HG03354 (cell line): ENCODE data around the gene LSMEM2.
"Not testable (repeated sequence)": the region's sequence is repeated elsewhere in the genome, so short reads cannot be mapped to it uniquely, and the experiment has no call there.

Experiments used
- ATAC-seq: cut with Tn5 transposase; IDR thresholded peaks from one replicate; pipeline ENCODE4 v1.9.1; 2021; ENCODE audit warnings: mild to moderate bottlenecking; ENCODE audit not compliant: unreplicated experiment, poor library complexity, severe bottlenecking

The LSMEM2 gene

GRCh38 chr3:50245251-50245745, 33.6 kb upstream of the LSMEM2 start:
- ATAC-seq = no peak

DNA sequence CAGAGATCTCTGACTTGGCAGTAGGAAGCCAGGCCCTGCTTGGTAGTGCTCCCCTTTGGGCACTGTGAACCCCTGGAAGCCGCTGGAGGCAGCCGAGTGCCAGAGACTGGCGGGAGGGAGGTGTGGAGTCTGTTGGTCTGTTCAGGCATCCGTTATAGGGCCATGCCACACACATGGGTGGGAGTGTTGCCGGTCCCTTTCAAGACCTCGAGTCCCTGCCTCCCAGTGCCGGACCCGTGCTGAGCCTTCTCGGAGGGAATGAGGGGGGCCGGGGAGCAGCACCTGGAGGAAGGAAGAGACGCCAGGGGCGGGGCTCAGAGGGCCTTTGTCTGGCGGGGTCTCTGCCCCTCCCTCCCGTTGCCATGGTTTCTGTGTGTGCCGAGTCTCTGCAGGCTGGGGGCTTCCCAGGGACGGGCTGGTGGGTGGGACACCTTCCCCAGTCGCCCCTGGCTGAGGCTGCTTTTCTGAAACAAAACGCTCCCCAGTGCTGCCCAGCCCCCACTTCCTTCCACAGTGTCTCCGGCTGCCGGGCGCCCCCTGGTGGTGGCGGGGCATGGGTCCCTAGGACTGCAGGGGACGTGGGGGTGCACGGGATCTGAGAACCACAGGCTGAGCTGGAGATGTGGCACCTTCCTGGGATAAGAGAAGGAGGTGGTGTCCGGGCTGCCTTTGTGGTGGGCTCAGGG, 32.9 kb upstream of the LSMEM2 start:
- ATAC-seq = peak; percentile 78

DNA sequence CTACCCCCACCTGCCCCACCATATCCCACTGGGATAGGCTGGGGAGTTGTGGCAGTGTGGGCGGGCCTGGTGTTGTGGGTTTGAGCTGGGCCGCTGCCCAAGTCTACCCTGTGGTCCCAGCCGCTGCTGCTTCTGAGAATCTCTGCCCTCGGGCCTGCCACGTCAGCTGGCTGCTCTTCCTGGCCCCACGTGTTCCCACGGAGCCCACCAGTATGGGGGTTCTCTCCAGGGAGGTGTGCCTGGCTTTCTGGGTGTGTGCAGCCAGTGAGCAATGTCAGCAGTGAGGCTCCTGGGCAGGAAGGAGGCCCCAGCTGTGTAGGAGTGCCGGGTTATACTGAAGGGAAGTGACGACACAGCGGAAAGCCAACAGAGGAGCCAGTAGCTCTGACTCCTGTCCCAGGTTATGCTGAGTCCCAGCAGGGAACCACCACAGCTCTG, 32.4 kb upstream of the LSMEM2 start:
- ATAC-seq = peak; percentile 64

DNA sequence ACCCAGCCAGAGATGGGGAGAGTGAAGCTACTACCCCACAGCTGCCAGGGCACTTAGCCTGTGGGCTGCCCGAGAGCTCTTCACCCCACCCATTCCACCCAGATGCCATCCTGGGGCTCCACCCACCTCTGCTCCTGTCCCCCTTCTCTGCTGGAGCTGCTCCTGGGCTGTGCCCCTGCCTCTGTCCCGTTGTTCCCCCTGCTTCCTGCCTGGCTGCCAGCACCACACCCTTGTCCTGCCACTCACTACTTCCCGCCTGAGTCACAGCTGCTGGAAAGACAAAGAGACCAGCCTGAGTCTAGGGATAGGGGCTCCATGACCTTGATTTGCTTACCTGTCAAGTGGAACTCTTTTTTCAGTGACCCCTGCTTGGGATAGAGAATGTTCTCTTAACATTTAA, 30.5 kb upstream of the LSMEM2 start:
- no peak for ATAC-seq

DNA sequence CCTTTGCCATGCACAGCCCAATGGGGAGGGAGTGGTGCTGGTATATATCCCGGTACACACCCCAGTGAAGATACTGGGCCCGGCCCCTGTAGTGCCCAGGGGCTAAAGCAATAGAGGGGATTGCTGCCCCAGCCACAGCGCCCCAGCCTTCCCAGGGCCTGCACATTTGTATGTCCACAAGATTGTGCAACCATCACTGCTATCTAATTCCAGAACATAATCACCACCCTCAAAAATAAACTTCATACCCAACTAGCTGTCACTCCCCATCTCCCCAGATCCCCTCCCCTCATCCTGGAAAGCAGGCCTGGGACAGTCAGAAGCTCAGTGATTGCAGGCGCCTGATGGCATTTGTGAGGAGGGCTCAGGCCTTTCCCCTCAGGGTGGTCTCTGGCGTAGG, 29.4 kb upstream of the LSMEM2 start:
- ATAC-seq = no peak

- no peak for ATAC-seq
Observed at GRCh38 chr3:50250514-50250913, 28.4 kb upstream of the LSMEM2 start.

- no peak for ATAC-seq
Observed at GRCh38 chr3:50251220-50251619, 27.7 kb upstream of the LSMEM2 start.

DNA sequence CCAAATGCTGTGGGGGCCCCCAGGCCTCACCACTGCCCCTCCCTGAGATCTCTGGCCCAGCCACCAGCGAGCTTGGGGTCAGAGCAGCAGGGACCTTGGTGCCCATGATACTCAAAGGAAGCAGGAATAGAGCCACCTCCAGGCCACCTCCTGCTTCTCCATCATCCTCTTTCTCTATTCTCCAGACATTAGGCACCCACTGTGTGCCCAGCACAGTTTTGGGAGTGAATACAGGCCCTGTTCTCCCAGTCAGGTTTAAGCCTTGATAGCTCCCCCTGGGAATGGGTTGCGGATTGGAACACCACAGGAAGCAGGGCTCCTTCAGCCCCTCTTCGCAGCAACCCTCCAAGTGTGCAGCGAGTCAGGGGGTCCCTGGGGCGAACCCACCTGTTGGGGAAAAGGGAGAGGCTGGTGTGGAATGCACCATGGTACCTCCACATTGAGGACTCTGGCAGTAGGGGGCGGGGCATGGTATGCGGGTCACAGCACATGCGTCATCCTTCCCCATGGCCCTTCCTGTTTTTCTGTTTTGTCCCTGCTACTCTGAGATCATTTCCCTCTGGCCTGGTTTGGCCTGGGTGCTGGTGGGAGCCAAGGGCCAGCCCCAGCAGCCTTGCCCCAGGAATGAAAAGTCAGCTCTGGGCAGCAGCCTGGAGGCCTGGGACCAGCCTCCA, 24.2 kb upstream of the LSMEM2 start:
- no peak for ATAC-seq

DNA sequence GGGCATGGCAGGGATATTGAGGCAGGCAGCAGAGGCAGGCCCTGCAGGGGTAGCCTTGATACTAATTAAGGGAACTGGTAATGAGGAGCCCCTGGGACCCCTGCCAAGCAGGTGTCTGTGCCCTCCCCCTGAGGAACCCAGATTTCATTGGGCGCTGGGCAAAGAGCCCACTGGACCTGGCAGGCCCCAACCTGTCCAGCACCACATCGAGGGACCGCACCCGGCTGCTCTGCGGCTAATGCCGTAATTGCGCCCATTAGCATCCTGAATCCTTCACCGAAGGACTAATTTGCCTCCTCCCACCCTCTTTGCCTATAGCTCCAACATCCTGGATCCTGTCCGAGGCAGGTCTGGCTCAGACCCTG, 23.7 kb upstream of the LSMEM2 start:
- no peak for ATAC-seq

DNA sequence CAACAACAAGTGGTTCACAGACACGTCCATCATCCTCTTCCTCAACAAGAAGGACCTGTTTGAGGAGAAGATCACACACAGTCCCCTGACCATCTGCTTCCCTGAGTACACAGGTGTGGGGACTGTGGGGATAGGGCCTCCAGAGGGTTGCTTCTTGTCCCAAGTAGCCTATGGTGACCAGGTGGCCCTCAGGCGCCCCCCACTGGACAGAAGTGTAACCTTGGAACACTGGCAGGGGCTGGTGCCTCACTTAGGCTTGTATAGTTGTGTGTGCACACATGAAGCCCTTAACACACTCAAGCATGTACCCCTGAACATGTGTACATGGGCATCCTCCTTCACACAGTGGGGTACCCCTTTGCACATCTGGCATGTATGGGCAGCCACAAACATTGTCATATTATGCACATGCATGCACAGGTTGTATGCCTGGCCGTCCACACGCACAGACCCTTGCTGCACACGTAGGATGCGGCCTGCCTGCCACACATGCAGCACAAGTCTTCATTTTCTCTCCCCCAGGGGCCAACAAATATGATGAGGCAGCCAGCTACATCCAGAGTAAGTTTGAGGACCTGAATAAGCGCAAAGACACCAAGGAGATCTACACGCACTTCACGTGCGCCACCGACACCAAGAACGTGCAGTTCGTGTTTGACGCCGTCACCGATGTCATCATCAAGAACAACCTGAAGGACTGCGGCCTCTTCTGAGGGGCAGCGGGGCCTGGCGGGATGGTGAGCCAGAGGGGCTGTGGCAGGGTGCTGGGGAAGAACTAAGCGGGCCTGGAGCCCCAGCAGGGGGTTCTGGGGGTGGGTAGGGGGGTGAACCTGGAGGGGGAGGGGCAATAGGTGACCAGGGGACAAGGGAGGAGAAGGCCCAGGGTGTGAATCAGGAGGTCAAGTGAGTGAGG, 21.7 kb upstream of the LSMEM2 start:
- ATAC-seq = no peak

GRCh38 chr3:50258029-50258680, 20.7 kb upstream of the LSMEM2 start:
- ATAC-seq = no peak

DNA sequence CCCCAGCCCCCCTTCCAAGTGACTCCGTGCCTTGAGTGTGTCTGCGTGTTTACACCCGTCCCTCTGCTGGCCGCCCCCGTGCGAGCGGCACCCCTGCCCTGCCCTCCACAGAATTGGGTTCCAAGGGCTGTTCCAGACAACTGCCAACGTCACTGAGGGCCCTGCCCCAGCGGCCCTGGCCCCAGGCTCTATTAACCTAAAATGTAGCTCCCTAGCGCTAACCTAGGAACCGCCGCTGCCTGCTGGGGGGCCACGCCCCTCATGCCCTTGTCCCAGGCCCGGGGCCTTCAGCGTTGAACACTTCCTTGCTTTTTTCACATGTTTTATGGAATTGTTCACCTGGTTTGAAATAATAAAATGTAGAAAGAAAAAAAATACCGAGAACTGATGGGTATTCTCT, 19.9 kb upstream of the LSMEM2 start:
- no peak for ATAC-seq

DNA sequence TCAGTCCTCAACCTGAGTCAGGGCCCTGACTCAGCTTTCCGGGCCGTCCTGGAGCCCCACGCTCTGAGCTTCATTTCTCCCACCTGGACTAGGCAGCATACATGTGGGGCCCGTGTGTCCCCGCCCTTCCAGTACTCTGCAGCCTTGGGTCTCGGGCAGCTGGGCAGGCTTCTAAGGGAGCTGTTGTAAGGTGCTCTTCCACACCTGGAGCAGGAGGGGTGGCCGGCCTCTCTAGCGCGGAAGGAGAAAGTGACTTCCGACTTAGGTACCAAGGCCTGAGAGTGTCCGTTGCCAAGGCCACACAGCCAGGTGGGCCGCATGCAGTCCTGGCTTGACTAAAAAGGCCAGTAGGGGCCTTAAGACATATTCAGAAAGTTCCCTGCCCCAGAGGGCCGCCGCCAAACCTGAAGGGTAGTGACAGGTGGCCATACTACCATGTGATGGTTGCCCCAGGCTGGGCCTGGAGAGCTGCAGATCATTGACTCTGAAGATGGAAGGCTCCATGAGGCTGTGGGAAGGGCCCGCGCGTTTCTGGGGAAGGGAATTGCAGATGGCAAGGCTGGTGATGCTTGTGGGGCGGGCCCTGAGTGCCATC, 19.4 kb upstream of the LSMEM2 start:
- ATAC-seq = peak; percentile 23

DNA sequence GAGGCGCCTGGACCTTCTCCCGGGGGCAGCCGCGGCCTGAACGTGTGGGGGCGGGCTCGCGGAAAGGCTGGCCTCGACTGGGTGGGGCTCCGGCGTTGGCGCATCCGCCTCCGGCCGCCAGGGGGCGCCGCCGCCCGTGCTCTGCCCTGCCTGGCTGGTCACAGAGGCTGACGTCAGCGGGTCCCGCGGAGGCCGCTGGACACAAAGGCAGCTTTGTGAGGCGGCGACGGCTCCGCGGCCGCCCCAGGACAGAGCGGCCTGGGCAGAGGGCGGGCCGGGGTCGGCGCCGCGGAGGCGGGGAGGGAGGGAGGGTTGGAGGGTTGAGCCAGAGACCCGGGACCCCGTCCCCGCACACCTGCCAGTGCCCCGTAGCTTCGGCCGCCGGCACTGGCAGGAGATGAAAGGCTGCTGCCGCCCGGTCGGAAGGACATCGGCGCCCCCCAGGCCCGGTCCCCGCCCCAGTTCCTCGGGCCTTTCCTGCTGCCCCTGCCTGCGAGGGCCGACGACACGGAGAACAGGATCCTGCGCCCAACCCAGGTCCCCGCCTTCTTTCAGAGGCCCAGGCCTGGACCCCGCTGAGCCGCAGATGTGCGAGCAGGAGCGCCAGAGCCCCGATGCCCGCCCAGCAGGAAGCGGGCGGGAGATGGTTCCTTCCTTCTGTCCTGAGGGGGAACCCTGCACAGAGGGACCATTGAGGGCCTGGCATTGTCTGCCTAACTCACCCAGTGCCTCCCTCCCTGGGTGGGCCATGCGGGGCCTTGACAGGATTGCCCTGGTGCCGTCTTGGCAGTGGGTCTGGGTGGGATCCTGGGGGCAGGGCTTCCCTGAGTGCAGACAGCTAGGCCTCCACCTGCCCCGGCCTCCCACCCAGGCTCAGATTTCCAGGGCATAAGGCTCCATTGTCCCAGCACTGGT, 18.6 kb upstream of the LSMEM2 start:
- peak; percentile 85 for ATAC-seq

DNA sequence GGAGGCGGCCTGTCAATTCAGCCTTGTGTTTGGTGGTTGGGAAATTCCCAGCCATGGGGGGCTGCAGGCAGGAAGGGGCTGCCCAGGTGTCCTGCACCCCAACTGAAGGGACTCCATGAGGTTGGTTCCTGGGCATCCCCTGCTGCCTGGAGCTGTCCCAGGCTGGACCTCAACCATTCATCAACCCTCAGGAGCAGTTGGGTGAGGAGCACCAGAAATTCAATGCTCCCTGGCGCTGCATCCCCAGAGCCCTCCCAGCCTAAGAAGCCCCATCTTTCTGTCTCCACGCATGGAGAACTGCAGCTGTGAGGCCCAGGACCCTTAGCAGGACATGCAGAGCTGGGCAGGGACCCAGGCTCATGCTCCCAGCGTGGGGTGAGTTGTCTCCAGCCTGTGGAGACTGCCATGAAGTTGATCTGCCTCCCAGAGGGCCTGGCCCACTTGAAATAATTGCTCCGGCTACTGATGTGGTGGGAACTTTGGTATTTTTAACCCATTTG, 17.9 kb upstream of the LSMEM2 start:
- ATAC-seq = no peak

DNA sequence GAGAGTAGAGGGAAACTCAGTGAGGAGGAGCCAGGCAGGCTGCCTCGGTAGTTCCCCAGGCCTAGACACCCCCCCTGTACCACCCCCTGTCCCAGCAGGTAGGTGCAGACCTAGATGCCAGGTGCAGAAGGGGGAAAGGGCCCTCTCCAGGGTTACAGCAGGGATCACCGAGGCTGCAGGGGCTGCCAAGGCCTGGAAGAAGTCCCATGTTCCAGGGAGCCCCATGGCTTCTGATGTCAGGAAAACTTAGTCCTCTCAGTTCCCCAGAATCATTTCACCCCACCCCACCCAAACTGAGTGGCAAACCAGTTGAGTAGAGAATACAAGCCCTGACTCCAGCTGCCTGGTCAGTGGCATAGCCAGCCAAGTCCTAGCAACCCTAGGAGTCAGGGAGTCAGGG, 17.4 kb upstream of the LSMEM2 start:
- no peak for ATAC-seq

DNA sequence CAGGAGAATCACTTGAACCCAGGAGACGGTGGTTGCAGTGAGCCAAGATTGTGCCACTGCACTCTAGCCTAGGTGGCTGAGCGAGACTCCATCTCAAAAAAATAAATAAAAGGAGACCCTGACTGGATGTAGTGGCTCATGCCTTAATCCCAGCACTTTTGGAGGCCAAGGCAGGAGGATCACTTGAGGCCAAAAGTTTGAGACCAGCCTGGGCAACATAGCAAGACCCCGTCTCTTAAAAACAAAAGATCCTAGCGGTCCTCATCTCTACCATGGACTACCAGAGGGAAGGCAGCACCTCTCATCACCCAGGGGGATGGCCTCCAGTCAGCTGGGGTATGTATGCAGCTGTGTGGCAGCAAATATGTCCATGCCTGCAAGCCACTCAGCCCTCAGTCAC, 16.7 kb upstream of the LSMEM2 start:
- not testable (repeated sequence) for ATAC-seq

DNA sequence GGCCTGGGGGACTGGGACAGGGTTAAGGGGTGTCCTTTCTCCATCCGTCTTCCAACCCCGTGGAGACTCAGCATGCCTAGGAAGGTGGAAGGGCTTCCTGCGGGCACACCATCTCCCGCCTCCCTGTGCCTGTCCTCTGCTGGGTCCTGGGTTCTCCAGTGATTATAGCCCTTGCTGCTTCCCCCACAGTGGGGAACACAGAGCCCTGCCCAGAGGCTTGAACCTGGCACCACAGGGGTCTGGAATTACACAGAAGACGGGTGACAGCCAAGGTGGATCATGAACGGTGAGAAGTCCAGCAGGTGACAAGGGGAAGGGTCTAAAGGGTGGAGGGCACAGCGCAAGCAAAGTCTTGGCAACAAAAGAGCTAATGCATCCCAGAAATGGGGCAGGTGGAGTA, 16.1 kb upstream of the LSMEM2 start:
- no peak for ATAC-seq
